Measurements from ENCODE around the gene DCP2.

DCP2 gene

GRCh38 chr5:113020461-113021273, 44.1 kb downstream of the DCP2 start:
- peak; percentile 91 for DNase-seq (ENCODE audit: low read depth)

GRCh38 chr5:113022661-113023060, 46.1 kb downstream of the DCP2 start:
- DNase-seq (ENCODE audit: low read depth) = peak; percentile 71

DNA sequence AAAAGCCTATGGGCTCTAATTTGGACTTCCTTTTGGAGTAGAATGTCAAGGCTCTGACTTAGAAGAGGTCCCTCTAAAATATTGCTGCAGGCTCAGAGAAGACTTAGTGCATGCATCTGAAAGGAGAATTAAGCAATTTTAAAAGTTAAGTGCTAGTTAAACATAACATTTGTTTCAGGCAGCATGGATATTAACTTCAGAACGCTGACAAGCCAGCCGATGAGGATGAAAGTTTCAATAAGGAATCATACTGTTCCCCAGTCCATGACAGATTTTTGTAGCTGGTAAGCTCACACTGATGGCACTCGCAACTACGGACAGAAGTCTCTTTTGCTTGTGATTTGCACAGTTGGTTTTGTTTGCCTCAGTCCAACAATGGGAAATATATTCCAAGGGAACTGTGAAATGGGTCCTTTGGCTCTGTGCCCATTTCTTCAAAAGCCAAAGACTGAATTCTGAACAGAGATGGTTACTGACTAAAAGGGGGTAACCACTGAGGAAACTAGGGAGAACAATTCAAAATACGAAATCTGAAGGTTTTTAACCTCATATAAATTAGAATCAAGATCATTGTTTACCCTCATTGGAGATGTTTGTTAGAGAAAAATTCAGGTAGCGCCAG, 47.6 kb downstream of the DCP2 start:
- no peak for DNase-seq (ENCODE audit: low read depth)

GRCh38 chr5:113025596-113025995, 49.0 kb downstream of the DCP2 start:
- DNase-seq (ENCODE audit: low read depth) = no peak

DNA sequence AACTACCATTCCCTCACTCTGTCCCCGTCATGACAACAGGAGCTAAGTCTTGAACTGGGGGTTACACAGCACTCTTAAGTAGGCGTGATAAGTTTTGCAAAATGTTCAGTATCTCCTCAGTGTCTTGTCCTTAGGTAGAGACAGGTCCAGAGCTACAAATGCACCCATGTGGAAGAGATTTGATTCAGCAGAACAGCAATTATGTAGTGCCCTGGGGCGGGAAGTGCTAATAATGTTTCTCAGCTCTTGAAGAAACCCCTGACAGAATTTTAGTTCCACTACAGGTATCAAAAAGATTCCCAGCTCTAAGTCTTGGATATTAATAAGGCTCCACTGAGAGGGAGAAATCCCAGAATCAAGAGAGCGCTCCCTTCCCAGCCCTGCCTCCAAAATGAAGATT, 49.6 kb downstream of the DCP2 start:
- DNase-seq (ENCODE audit: low read depth) = no peak

- DNase-seq (ENCODE audit: low read depth) = no peak
Measured at GRCh38 chr5:113027015-113027414, 50.4 kb downstream of the DCP2 start.

DNA sequence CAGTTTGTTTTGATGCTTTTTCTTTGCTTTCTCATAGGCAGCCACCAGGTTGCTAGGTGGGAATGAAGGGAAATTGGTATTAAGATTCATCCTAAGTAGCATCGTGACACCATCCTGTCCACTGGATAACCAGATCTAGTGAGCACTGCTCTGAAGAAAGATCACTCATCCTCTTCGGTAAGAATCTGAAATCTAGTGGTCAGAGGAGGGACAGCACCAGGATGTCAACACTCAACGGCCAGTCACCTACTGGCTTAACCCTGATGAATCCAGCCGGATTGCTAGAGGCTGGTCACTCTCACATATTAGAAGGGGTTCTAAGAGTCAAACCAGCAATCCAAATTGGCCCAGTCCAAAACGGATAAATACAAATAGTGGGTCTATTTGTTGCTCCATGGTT, 50.8 kb downstream of the DCP2 start:
- no peak for DNase-seq (ENCODE audit: low read depth)

DNA sequence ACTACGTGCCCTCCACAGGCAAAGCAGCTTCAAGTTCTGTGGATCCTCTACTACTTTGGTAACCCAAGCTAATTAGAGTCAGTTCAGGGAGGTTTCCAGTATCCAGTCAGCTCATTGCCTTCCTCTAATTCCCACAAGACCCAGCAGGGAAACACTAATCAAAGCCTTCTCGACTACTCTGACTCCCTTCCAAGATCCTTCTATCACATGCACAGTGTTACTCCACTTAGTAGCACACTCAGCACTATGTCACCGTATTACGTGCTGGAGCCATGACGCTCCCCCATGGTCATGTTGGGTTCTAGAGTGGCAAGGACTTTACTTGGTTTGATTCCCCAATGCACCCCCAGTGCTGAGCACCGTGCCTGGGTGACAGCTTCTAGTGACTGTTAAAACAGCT, 53.0 kb downstream of the DCP2 start:
- DNase-seq (ENCODE audit: low read depth) = peak; percentile 24

GRCh38 chr5:113031104-113031503, 54.5 kb downstream of the DCP2 start:
- DNase-seq (ENCODE audit: low read depth) = no peak

DNA sequence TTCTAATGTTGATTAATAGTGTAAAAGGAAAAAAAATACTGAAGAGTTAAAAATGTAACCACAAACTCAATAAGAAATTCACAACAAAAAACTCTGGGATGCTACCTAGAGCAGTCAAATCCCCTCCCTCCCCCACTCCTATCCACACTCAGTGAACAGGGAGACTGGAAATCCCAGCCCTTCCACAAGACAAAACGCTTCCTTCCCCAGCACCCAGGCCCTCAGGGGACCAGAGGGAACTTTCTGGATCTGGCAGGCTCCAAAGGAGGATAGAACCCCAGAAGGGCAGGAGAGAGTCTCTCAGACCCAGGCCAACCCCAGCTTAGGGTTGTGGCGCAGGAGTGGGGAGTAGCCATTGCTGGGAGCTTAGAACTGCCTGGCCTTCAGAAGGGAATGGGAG, 55.0 kb downstream of the DCP2 start:
- DNase-seq (ENCODE audit: low read depth) = no peak

GRCh38 chr5:113034182-113034773, 57.7 kb downstream of the DCP2 start:
- DNase-seq (ENCODE audit: low read depth) = peak; percentile 83

DNA sequence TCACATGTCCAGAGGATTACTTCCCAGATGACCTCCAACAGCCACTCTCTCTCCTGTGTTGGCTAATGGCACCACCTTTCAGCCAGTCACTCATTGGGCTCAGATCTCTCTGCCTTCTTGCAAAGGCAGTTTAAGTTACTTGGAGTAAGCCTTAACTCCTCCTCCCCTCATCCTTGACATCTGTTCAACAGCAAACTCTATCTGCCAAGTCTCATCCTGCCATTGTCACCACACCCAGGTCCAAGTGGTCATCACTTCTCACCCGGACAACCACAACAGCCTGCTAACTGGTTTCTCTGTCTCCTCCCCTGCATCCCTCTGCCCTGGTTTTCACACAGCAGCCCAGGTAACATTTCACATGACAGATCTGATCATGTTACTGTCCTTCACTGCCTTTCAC, 58.5 kb downstream of the DCP2 start:
- no peak for DNase-seq (ENCODE audit: low read depth)

- DNase-seq (ENCODE audit: low read depth) = no peak
Measured at GRCh38 chr5:113036321-113036720, 59.7 kb downstream of the DCP2 start.

- no peak for DNase-seq (ENCODE audit: low read depth)
Measured at GRCh38 chr5:113036826-113037225, 60.2 kb downstream of the DCP2 start.

DNA sequence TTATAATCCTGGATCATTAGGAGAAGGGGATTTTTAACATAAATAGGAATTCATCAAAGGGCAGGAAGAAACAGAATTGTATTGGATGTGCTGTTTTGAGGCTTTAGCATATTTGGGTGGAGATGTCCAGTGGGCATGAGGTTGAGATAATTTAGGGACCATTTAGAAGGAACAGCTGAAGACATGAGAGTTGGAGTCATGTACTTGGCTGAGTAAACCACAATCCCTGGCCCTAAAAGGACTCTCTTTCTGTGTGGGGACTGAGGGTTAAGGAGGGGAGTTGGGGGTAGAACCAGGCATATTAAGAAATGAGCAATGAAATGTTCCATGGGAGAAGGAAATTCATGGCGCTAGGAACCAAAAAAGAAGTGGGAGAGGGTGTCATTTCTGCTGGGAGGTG, 61.5 kb downstream of the DCP2 start:
- DNase-seq (ENCODE audit: low read depth) = no peak

- DNase-seq (ENCODE audit: low read depth) = peak; percentile 23
Measured at GRCh38 chr5:113038714-113039113, 62.1 kb downstream of the DCP2 start.

- DNase-seq (ENCODE audit: low read depth) = no peak
Measured at GRCh38 chr5:113039229-113039933, 62.8 kb downstream of the DCP2 start.

DNA sequence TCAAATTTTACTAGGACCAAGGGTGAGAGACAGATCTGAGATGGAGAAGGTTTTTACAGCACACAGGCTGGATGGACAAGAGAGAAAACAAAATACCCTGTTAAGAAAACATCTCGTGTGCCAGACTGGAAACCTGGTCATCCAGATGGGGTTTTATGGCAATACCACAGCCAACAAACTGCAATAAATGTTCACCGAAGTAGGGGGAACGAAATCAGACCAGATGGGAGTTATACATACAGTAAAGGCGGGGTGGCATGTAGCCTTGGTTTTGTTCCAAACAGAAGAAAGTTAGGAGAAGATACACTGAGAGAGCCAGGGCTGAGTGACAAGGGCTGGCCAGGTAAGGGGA, 63.3 kb downstream of the DCP2 start:
- no peak for DNase-seq (ENCODE audit: low read depth)

GRCh38 chr5:113040672-113041260, 64.2 kb downstream of the DCP2 start:
- no peak for DNase-seq (ENCODE audit: low read depth)

- DNase-seq (ENCODE audit: low read depth) = no peak
Measured at GRCh38 chr5:113042491-113043243, 66.1 kb downstream of the DCP2 start.

- DNase-seq (ENCODE audit: low read depth) = no peak
Measured at GRCh38 chr5:113043491-113043931, 66.9 kb downstream of the DCP2 start.
